Endothelial cell of umbilical vein (primary cell): Measurements from ENCODE around the gene CDKN1C. TPM values are rescaled to one million over a fixed set of nuclear protein-coding genes. Genes with fewer than 3 reads are reported as not detected.

Experiments
- BruUV-seq: library from RNA; stranded (reverse); fragments of 400-500 nt; replicated peaks from 2 replicates; lab custom pipeline; 2021; lab: Mats Ljungman, UMichigan
- CTCF ChIA-PET: fragments of 300-600, 350-600 bp; sonication (Branson Sonifier 250); formaldehyde crosslinking; loops from one replicate; lab custom pipeline; 2021; ENCODE audit warnings: antibody characterized with exemption, inconsistent platforms; lab: Charles Lee
- POLR2A ChIA-PET: fragments of 300-600, 350-600 bp; sonication (Branson Sonifier 250); formaldehyde crosslinking; loops from one replicate; lab custom pipeline; 2021; ENCODE audit warnings: antibody characterized with exemption, inconsistent platforms; lab: Charles Lee
- DNase-seq: peaks from one replicate; pipeline ENCODE4 v3.0.0-alpha.2; 2011; ENCODE audit warnings: low read depth, low spot score
- FAIRE-seq: peaks from 2 replicates; lab custom pipeline; 2011; peaks lifted over from hg19 to GRCh38; lab: Jason Lieb, UNC
- H2AFZ ChIP-seq: 2 replicates; pipeline ENCODE4 v1.6.0; 2012; ENCODE audit warnings: low read depth, low read length, control low read depth, inconsistent platforms
- H3K27ac ChIP-seq: 2 replicates; pipeline ENCODE4 v1.5.1; 2011; ENCODE audit warnings: low read depth, mild to moderate bottlenecking, control low read depth, low read length, moderate library complexity; ENCODE audit not compliant: insufficient read depth
- H3K27me3 ChIP-seq, 2 experiments: 2 replicates each; pipeline versions ENCODE4 v1.6.0 to v1.6.1; 2011; ENCODE audit warnings: low read length in 2 of 2, mixed read lengths in 1 of 2; ENCODE audit not compliant: control insufficient read depth in 2 of 2, insufficient read depth in 2 of 2
- H3K36me3 ChIP-seq, 2 experiments: 2 replicates in 1 of 2; 3 replicates in 1 of 2; pipeline ENCODE4 v1.5.1; 2011; ENCODE audit warnings: low read length in 2 of 2, mild to moderate bottlenecking in 1 of 2, moderate library complexity in 1 of 2; ENCODE audit not compliant: control insufficient read depth in 2 of 2, insufficient read depth in 2 of 2; ENCODE audit errors: extremely low read depth in 1 of 2
- H3K4me1 ChIP-seq: 3 replicates; pipeline ENCODE4 v1.5.1; 2011; ENCODE audit warnings: mild to moderate bottlenecking, low read length; ENCODE audit not compliant: control insufficient read depth, insufficient read depth; ENCODE audit errors: extremely low read depth
- H3K4me2 ChIP-seq: 2 replicates; pipeline ENCODE4 v1.6.1; 2011; ENCODE audit warnings: low read length, control low read depth, mixed read lengths; ENCODE audit not compliant: insufficient read depth
- H3K4me3 ChIP-seq, 3 experiments: fragments of 200-600 bp in 1 of 3; sonication (generic), shearing (Covaris generic) in 1 of 3; replicated peaks in 1 of 3; 2 replicates each; pipeline ENCODE4 v1.5.1; 2011 to 2016; ENCODE audit warnings: control low read depth in 3 of 3, low read length in 3 of 3, mild to moderate bottlenecking in 2 of 3, inconsistent platforms in 1 of 3, low read depth in 1 of 3, moderate library complexity in 1 of 3; ENCODE audit not compliant: insufficient read depth in 1 of 3
- H3K79me2 ChIP-seq: 2 replicates; pipeline ENCODE4 v1.6.0; 2012; ENCODE audit warnings: low read length, inconsistent platforms; ENCODE audit not compliant: control insufficient read depth, insufficient read depth
- H3K9ac ChIP-seq: replicated peaks from 2 replicates; pipeline ENCODE3; 2011; ENCODE audit warnings: low read length, control low read depth; ENCODE audit not compliant: insufficient read depth; ENCODE audit errors: extremely low read depth
- H3K9me1 ChIP-seq: replicated peaks from 3 replicates; pipeline ENCODE4 v1.6.0; 2011; ENCODE audit warnings: mild to moderate bottlenecking, low read length; ENCODE audit not compliant: control insufficient read depth, insufficient read depth; ENCODE audit errors: extremely low read depth
- H3K9me3 ChIP-seq: replicated peaks from 2 replicates; pipeline ENCODE4 v1.5.1; 2012; ENCODE audit warnings: low read length, inconsistent platforms; ENCODE audit not compliant: control insufficient read depth, insufficient read depth
- H4K20me1 ChIP-seq: replicated peaks from 2 replicates; pipeline ENCODE3; 2011; ENCODE audit warnings: mild to moderate bottlenecking, low read length; ENCODE audit not compliant: control insufficient read depth, insufficient read depth; ENCODE audit errors: extremely low read depth
- EZH2 ChIP-seq: IDR thresholded peaks from 2 replicates; pipeline ENCODE4 v1.6.1; 2012; ENCODE audit warnings: borderline replicate concordance, low read depth, mild to moderate bottlenecking, moderate library complexity, low read length, inconsistent platforms; ENCODE audit not compliant: severe bottlenecking
- FOS ChIP-seq: IDR thresholded peaks from 2 replicates; pipeline ENCODE4 v1.6.1; 2011; ENCODE audit warnings: mild to moderate bottlenecking, low read length, moderate library complexity, borderline replicate concordance; ENCODE audit not compliant: insufficient read depth
- GATA2 ChIP-seq: IDR thresholded peaks from 2 replicates; pipeline ENCODE4 v1.7.0; 2011; ENCODE audit warnings: low read depth, mild to moderate bottlenecking, moderate library complexity, mixed read lengths, low read length; ENCODE audit not compliant: insufficient read length, insufficient read depth
- JUN ChIP-seq: IDR thresholded peaks from 2 replicates; pipeline ENCODE4 v1.6.1; 2011; ENCODE audit warnings: borderline replicate concordance, low read depth; ENCODE audit not compliant: insufficient read length, insufficient read depth
- MYC ChIP-seq: IDR thresholded peaks from one replicate; pipeline ENCODE4 v1.6.1; 2011; ENCODE audit warnings: mild to moderate bottlenecking, low read depth, low read length
- POLR2A ChIP-seq: IDR thresholded peaks from 2 replicates; pipeline ENCODE4 v1.6.1; 2012; ENCODE audit warnings: low read depth, mild to moderate bottlenecking, control low read depth, low read length
- POLR2AphosphoS5 ChIP-seq: IDR thresholded peaks from 2 replicates; pipeline ENCODE4 v1.6.1; 2012; ENCODE audit warnings: low read depth, mild to moderate bottlenecking, control low read depth, low read length, moderate library complexity; ENCODE audit not compliant: insufficient read depth
- dilution Hi-C: fragments of 300-500 bp; cut with MboI; formaldehyde crosslinking; loops from one replicate; pipeline ENCODE4 v1.15.0; 2019; ENCODE audit warnings: low sequenced_read_pairs; ENCODE audit not compliant: extremely low pct_ligation_motif_present
- intact Hi-C: fragments of 100-400 bp; cut with micrococcal nuclease; formaldehyde crosslinking; loops from one replicate; pipeline ENCODE4 v1.10.0; 2022
- polyA plus RNA-seq, 4 experiments: library from polyadenylated mRNA; depleted of rRNA in 3 of 4; stranded (reverse) in 3 of 4; unstranded in 1 of 4; fragments of >200 nt; gene quantifications; 2 replicates each; pipeline versions ENCODE4 v1.2.1 to v1.2.3, GENCODE V29; 2011 to 2012; ENCODE audit warnings: missing spikeins in 1 of 4
- total RNA-seq: library from RNA; stranded (reverse); gene quantifications from 2 replicates; pipeline ENCODE4 v1.2.3, GENCODE V29; 2021
- TF ChIP-seq, protein P1 (sequence below), 2 donors: IDR thresholded peaks; 1 replicate in 1 of 2; 2 replicates in 1 of 2; pipeline ENCODE4 v1.5.1; 2011; ENCODE audit warnings: low read length in 2 of 2, mild to moderate bottlenecking in 2 of 2, moderate library complexity in 2 of 2, control low read depth in 1 of 2, inconsistent platforms in 1 of 2, low read depth in 1 of 2; ENCODE audit not compliant: insufficient read depth in 1 of 2; ENCODE audit errors: extremely low read depth in 1 of 2
- TF ChIP-seq, protein P2 (sequence below): IDR thresholded peaks from 2 replicates; pipeline ENCODE4 v1.6.1; 2011; ENCODE audit not compliant: insufficient read depth, insufficient read length

CDKN1C gene
- total and polyA plus RNA-seq, 2 donors (not counting 3 experiments of a cell fraction or from before 2014, with no cell fraction given): 4.1 to 9.0 TPM

DNA sequence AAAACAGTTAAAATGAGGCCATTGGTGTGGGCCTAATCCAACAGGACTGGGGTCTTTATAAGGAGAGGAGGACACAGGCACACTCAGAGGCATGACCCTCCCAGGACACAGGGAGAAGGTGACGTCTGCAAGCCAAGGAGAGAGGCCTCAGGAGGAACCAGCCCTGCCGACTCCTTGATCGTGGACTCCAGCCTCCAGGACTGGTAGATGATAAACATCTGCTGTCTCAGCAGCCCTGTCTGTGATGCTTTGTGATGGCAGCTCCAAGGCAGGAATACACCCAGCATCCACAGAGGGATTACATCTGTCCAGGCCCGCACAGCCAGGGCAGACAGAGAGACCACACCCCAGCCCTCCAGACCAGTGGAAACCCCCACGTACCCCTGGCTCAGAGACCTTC is 18.4 kb downstream of the CDKN1C start:
- H3K9me1 ChIP-seq: no peaks in the 10 kb centered on the region
- POLR2A ChIA-PET: no interaction called here
- H3K4me3 ChIP-seq: no peak overlapping the region
- H3K36me3 ChIP-seq: no peaks in the 10 kb centered on the region
- H4K20me1 ChIP-seq: no peaks in the 10 kb centered on the region
- no peak overlapping the region for H2AFZ ChIP-seq
- H3K4me2 ChIP-seq: no peak overlapping the region
- TF ChIP-seq, protein P1, sequence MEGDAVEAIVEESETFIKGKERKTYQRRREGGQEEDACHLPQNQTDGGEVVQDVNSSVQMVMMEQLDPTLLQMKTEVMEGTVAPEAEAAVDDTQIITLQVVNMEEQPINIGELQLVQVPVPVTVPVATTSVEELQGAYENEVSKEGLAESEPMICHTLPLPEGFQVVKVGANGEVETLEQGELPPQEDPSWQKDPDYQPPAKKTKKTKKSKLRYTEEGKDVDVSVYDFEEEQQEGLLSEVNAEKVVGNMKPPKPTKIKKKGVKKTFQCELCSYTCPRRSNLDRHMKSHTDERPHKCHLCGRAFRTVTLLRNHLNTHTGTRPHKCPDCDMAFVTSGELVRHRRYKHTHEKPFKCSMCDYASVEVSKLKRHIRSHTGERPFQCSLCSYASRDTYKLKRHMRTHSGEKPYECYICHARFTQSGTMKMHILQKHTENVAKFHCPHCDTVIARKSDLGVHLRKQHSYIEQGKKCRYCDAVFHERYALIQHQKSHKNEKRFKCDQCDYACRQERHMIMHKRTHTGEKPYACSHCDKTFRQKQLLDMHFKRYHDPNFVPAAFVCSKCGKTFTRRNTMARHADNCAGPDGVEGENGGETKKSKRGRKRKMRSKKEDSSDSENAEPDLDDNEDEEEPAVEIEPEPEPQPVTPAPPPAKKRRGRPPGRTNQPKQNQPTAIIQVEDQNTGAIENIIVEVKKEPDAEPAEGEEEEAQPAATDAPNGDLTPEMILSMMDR (IDR thresholded peaks at IDR 0.05; ENCODE audit: extremely low read depth in 1 of 2, insufficient read depth in 1 of 2, low read depth in 1 of 2, low read length in 2 of 2): no peak
- TF ChIP-seq MYC (no peak), POLR2AphosphoS5 (no peak), POLR2A (no peak), GATA2 (no peak), JUN (no peak), EZH2 (no peak), FOS (no peak)
- TF ChIP-seq, protein P2, sequence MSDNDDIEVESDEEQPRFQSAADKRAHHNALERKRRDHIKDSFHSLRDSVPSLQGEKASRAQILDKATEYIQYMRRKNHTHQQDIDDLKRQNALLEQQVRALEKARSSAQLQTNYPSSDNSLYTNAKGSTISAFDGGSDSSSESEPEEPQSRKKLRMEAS: no peak
- H3K4me1 ChIP-seq: no peaks in the 10 kb centered on the region
- no peak overlapping the region for H3K9ac ChIP-seq
- peaks cover 56 to 58% of the 10 kb centered on the region in 2 experiments for H3K27me3 ChIP-seq
- FAIRE-seq (no peak), DNase-seq (no peak)
- H3K79me2 ChIP-seq: no peaks in the 10 kb centered on the region
- no peak overlapping the region for H3K27ac ChIP-seq
- dilution Hi-C loops (no loop called here), intact Hi-C loops (no loop called here)
- BruUV-seq: no TSS peak
- no peaks in the 10 kb centered on the region for H3K9me3 ChIP-seq
- CTCF ChIA-PET: no interaction called here
